22Rv1 (cell line): ENCODE data around the gene SCN1B.

Experiments
- CTCF ChIP-seq: fragments of 450-650 bp; IDR thresholded peaks from 2 replicates; pipeline ENCODE4 v1.5.1; 2017; ENCODE audit warnings: mild to moderate bottlenecking
- ZFX ChIP-seq: fragments of 450-650 bp; IDR thresholded peaks from 2 replicates; pipeline ENCODE4 v1.6.1; 2017; ENCODE audit warnings: antibody characterized with exemption, borderline replicate concordance

GRCh38 chr19:35034588-35035382 is 4.5 kb downstream of the SCN1B start:
- TF ChIP-seq CTCF (no peak), ZFX (no peak)
